ENCODE measurements around the gene MCF2L. TPM values are rescaled to one million over a fixed set of nuclear protein-coding genes. Genes with fewer than 3 reads are reported as not detected.

The MCF2L gene
- polyA plus RNA-seq, 2 of the 4 experiments (the other 2 are of a cell fraction), result 0.36 to 0.92 TPM

DNA sequence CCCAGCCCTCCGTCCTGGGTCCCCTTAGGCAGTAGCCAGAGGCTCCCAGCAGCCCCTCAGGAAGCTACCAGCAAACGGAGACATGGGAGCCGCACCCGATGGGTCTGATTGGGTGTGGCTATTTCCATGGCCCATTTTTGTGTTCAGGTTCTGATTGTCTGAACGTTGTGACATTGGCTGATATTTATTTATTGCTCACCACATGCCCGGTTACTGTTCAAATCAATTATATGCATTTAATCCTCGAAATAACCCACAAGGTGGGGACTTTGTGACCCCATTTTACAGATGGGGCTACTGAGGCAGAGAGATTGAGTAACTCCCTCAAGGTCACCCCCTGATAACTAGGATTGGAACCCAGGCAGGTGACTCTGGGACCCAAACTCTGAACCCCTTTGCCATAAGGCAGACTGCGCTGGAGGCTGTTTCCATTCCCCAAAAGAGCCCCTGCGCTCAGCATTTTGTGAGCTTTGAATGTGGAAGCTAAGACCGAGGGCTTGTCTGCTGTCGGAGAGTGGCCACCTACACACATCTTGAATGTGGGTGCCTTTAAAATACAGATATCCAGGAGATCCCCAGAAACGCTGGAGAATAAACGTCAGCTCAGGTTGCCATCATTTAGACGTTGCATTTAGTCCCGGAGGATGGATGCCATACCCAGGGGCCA is 13.6 kb upstream of the MCF2L start (continued):
- TF ChIP-seq, protein P1, sequence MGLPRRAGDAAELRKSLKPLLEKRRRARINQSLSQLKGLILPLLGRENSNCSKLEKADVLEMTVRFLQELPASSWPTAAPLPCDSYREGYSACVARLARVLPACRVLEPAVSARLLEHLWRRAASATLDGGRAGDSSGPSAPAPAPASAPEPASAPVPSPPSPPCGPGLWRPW (IDR thresholded peaks at IDR 0.05), result no peak
- no peak for TF ChIP-seq TFCP2L1 (CRISPR knock-in tag; IDR thresholded peaks at IDR 0.05)

DNA sequence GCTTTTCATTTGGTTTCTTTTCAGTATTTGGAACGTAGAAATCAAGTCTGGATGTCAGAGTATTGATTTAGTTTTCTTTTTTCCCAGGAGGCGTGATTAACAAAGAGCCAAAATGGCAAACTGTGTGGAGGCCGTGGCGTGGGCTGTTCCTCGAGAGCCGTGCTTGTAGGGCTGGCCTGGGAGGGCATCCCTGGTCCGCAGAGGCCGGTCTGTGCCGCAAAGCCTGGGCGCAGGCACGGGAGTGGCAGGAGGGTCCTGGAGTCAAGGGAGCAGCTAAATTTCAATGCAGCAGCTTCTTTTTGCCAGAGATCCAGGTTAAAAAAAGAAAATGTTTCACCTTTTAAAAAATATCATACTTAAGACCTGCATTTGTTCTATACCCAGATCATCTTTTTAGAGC is 13.1 kb upstream of the MCF2L start:
- ChIA-PET CTCF (interaction anchor here (0.6 to 1.1 kb wide), 2 partner anchors 10 to 13 kb away, joined by 3 read pairs; no protein-coding TSS in a partner anchor), POLR2A (no interaction called here)
- no peaks in the 10 kb centered on the region for H3K9me3 ChIP-seq
- 77% methylated on average over 11 of the region's 11 CpGs for WGBS (ENCODE audit: missing lambda C conversion rate)
- TF ChIP-seq, protein P2, sequence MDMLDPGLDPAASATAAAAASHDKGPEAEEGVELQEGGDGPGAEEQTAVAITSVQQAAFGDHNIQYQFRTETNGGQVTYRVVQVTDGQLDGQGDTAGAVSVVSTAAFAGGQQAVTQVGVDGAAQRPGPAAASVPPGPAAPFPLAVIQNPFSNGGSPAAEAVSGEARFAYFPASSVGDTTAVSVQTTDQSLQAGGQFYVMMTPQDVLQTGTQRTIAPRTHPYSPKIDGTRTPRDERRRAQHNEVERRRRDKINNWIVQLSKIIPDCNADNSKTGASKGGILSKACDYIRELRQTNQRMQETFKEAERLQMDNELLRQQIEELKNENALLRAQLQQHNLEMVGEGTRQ (IDR thresholded peaks at IDR 0.05), result no peak
- TF ChIP-seq, protein P3, sequence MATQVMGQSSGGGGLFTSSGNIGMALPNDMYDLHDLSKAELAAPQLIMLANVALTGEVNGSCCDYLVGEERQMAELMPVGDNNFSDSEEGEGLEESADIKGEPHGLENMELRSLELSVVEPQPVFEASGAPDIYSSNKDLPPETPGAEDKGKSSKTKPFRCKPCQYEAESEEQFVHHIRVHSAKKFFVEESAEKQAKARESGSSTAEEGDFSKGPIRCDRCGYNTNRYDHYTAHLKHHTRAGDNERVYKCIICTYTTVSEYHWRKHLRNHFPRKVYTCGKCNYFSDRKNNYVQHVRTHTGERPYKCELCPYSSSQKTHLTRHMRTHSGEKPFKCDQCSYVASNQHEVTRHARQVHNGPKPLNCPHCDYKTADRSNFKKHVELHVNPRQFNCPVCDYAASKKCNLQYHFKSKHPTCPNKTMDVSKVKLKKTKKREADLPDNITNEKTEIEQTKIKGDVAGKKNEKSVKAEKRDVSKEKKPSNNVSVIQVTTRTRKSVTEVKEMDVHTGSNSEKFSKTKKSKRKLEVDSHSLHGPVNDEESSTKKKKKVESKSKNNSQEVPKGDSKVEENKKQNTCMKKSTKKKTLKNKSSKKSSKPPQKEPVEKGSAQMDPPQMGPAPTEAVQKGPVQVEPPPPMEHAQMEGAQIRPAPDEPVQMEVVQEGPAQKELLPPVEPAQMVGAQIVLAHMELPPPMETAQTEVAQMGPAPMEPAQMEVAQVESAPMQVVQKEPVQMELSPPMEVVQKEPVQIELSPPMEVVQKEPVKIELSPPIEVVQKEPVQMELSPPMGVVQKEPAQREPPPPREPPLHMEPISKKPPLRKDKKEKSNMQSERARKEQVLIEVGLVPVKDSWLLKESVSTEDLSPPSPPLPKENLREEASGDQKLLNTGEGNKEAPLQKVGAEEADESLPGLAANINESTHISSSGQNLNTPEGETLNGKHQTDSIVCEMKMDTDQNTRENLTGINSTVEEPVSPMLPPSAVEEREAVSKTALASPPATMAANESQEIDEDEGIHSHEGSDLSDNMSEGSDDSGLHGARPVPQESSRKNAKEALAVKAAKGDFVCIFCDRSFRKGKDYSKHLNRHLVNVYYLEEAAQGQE (IDR thresholded peaks at IDR 0.05), result no peak
- TF ChIP-seq, protein P4, sequence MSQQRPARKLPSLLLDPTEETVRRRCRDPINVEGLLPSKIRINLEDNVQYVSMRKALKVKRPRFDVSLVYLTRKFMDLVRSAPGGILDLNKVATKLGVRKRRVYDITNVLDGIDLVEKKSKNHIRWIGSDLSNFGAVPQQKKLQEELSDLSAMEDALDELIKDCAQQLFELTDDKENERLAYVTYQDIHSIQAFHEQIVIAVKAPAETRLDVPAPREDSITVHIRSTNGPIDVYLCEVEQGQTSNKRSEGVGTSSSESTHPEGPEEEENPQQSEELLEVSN (IDR thresholded peaks at IDR 0.05; ENCODE audit: borderline replicate concordance, low read depth), result no peak
- TF ChIP-seq RNF2 (IDR thresholded peaks at IDR 0.05; ENCODE audit: borderline replicate concordance, low read depth), result no peak
- TF ChIP-seq, protein P5, sequence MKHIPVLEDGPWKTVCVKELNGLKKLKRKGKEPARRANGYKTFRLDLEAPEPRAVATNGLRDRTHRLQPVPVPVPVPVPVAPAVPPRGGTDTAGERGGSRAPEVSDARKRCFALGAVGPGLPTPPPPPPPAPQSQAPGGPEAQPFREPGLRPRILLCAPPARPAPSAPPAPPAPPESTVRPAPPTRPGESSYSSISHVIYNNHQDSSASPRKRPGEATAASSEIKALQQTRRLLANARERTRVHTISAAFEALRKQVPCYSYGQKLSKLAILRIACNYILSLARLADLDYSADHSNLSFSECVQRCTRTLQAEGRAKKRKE (CRISPR knock-in tag; IDR thresholded peaks at IDR 0.05; ENCODE audit: low read depth), result no peak
- TF ChIP-seq, protein P6, sequence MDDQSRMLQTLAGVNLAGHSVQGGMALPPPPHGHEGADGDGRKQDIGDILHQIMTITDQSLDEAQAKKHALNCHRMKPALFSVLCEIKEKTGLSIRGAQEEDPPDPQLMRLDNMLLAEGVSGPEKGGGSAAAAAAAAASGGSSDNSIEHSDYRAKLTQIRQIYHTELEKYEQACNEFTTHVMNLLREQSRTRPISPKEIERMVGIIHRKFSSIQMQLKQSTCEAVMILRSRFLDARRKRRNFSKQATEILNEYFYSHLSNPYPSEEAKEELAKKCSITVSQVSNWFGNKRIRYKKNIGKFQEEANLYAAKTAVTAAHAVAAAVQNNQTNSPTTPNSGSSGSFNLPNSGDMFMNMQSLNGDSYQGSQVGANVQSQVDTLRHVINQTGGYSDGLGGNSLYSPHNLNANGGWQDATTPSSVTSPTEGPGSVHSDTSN (IDR thresholded peaks at IDR 0.05), result no peak
- no peak for TF ChIP-seq EP300 (IDR thresholded peaks at IDR 0.05)
- TF ChIP-seq EHF (CRISPR knock-in tag; IDR thresholded peaks at IDR 0.05), result no peak
- TF ChIP-seq BHLHE40 (IDR thresholded peaks at IDR 0.05; ENCODE audit: low read depth, low read length), result no peak
- TF ChIP-seq NR3C1 (IDR thresholded peaks at IDR 0.05), result no peak
- no peak for TF ChIP-seq RFX5 (IDR thresholded peaks at IDR 0.05)
- TF ChIP-seq EHMT2 (IDR thresholded peaks at IDR 0.05; ENCODE audit: low read depth), result no peak
- TF ChIP-seq FOXS1 (CRISPR knock-in tag; IDR thresholded peaks at IDR 0.05), result no peak
- no peak for TF ChIP-seq HOXA7 (CRISPR knock-in tag; IDR thresholded peaks at IDR 0.05)
- H3K4me1 ChIP-seq, result no peaks in the 10 kb centered on the region
- H3K27ac ChIP-seq, result no peak overlapping the region
- no peak overlapping the region for H3K4me3 ChIP-seq
- H3K4me2 ChIP-seq, result no peak overlapping the region
- FAIRE-seq (no peak), DNase-seq (ENCODE audit: low read depth in 1 of 2, low spot score in 1 of 2) (no peak), ATAC-seq (no peak)

Data from A549 (cell line).